NCI-H524 treated with DMSO at 0.1 percent for 48 hours (cell line): ENCODE data around the gene SSC5D.
"Not testable (repeated sequence)": the region's sequence is repeated elsewhere in the genome, so short reads cannot be mapped to it uniquely, and the experiment has no call there.

ENCODE experiments used
- DNase-seq: peaks from one replicate; lab custom pipeline; 2025; lab: John Stamatoyannopoulos, UW

Gene SSC5D

GRCh38 chr19:55487924-55488687, at the start of gene SSC5D:
Gene SSC5D (plus strand): TSS chr19:55488436. CDS start chr19:55488590, 154 bp downstream.
- DNase-seq, result no peak

- DNase-seq, result no peak
These were observed 49.2 kb upstream of the SSC5D start for GRCh38 chr19:55439052-55439451.

- no peak for DNase-seq
These were observed 47.7 kb upstream of the SSC5D start for GRCh38 chr19:55440411-55441105.

GRCh38 chr19:55441319-55441691, 46.9 kb upstream of the SSC5D start:
- no peak for DNase-seq

GRCh38 chr19:55441692-55442321, 46.4 kb upstream of the SSC5D start:
- no peak for DNase-seq

GRCh38 chr19:55442372-55442961, 45.8 kb upstream of the SSC5D start:
- DNase-seq, result no peak

GRCh38 chr19:55443045-55443823, 45.0 kb upstream of the SSC5D start, which contains the start of gene SHISA7:
Gene SHISA7 (minus strand): TSS chr19:55443300. CDS start chr19:55442863, 437 bp downstream.
- no peak for DNase-seq

GRCh38 chr19:55443824-55444480, 44.3 kb upstream of the SSC5D start:
- no peak for DNase-seq

- DNase-seq, result no peak
These were observed 43.6 kb upstream of the SSC5D start for GRCh38 chr19:55444646-55445045.

- DNase-seq, result no peak
These were observed 42.2 kb upstream of the SSC5D start for GRCh38 chr19:55446060-55446459.

GRCh38 chr19:55447421-55448174, 40.6 kb upstream of the SSC5D start:
- DNase-seq, result no peak

GRCh38 chr19:55448175-55448490, 40.1 kb upstream of the SSC5D start:
- not testable (repeated sequence) for DNase-seq

- DNase-seq, result no peak
These were observed 38.8 kb upstream of the SSC5D start for GRCh38 chr19:55449469-55449868.

- DNase-seq, result no peak
These were observed 36.9 kb upstream of the SSC5D start for GRCh38 chr19:55451163-55451964.

- no peak for DNase-seq
These were observed 36.1 kb upstream of the SSC5D start for GRCh38 chr19:55451965-55452748.

- DNase-seq, result peak; percentile 87
These were observed 35.4 kb upstream of the SSC5D start for GRCh38 chr19:55452749-55453346.

GRCh38 chr19:55453511-55454260, 34.5 kb upstream of the SSC5D start:
- DNase-seq, result no peak

GRCh38 chr19:55454787-55455243, 33.4 kb upstream of the SSC5D start:
- DNase-seq, result no peak
